Measurements from ENCODE around the gene ETV5. TPM values are rescaled to one million over a fixed set of nuclear protein-coding genes. Genes with fewer than 3 reads are reported as not detected.

The ETV5 gene
- total and polyA plus RNA-seq, 2 of the 4 experiments (the other 2 are of a cell fraction), result 15.7 to 20.1 TPM

GRCh38 chr3:186121278-186121677 lies 12.4 kb upstream of the ETV5 start:
- no peak for TF ChIP-seq MAFK (IDR thresholded peaks at IDR 0.05; ENCODE audit: low read depth, low read length)
- TF ChIP-seq CHD1 (IDR thresholded peaks at IDR 0.05; ENCODE audit: low read depth, low read length), result no peak
- no peak for TF ChIP-seq CEBPB (IDR thresholded peaks at IDR 0.05; ENCODE audit: low read depth, low read length)
- no peak for TF ChIP-seq RFX5 (IDR thresholded peaks at IDR 0.05; ENCODE audit: low read depth, low read length)
- TF ChIP-seq, protein P1, sequence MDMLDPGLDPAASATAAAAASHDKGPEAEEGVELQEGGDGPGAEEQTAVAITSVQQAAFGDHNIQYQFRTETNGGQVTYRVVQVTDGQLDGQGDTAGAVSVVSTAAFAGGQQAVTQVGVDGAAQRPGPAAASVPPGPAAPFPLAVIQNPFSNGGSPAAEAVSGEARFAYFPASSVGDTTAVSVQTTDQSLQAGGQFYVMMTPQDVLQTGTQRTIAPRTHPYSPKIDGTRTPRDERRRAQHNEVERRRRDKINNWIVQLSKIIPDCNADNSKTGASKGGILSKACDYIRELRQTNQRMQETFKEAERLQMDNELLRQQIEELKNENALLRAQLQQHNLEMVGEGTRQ (IDR thresholded peaks at IDR 0.05; ENCODE audit: low read depth, low read length), result peak; percentile 52
- TF ChIP-seq BHLHE40 (IDR thresholded peaks at IDR 0.05; ENCODE audit: low read depth, low read length), result no peak
- TF ChIP-seq FOS (IDR thresholded peaks at IDR 0.05; ENCODE audit: low read depth, low read length), result no peak
- TF ChIP-seq, protein P2, sequence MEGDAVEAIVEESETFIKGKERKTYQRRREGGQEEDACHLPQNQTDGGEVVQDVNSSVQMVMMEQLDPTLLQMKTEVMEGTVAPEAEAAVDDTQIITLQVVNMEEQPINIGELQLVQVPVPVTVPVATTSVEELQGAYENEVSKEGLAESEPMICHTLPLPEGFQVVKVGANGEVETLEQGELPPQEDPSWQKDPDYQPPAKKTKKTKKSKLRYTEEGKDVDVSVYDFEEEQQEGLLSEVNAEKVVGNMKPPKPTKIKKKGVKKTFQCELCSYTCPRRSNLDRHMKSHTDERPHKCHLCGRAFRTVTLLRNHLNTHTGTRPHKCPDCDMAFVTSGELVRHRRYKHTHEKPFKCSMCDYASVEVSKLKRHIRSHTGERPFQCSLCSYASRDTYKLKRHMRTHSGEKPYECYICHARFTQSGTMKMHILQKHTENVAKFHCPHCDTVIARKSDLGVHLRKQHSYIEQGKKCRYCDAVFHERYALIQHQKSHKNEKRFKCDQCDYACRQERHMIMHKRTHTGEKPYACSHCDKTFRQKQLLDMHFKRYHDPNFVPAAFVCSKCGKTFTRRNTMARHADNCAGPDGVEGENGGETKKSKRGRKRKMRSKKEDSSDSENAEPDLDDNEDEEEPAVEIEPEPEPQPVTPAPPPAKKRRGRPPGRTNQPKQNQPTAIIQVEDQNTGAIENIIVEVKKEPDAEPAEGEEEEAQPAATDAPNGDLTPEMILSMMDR (conservative IDR thresholded peaks at IDR 0.05; ENCODE audit: low read depth, low read length), result no peak
- Histone ChIP-seq H3K14ac (replicated peaks; ENCODE audit: low read depth, low read length) (no peak overlapping the region), H2BK5ac (ENCODE audit: low read depth, low read length, poor library complexity, severe bottlenecking) (no peak overlapping the region), H3K4me2 (ENCODE audit: low read depth, low read length) (no peak overlapping the region), H3K9me1 (ENCODE audit: insufficient read depth, low read length) (no peaks in the 10 kb centered on the region), H3K36me3 (ENCODE audit: control insufficient read depth, insufficient read depth, low read length) (no peaks in the 10 kb centered on the region), H3K9ac (ENCODE audit: low read depth, low read length) (no peak overlapping the region), H3K27ac (ENCODE audit: insufficient read depth, low read length) (no peak overlapping the region), H3K23ac (ENCODE audit: low read depth, low read length) (no peak overlapping the region), H4K8ac (ENCODE audit: low read depth in 2 of 2, low read length in 2 of 2) (no peak overlapping the region), H3K4me1 (ENCODE audit: control insufficient read depth, insufficient read depth, low read length) (no peaks in the 10 kb centered on the region), H3K56ac (ENCODE audit: extremely low read depth, insufficient read depth, low read length) (no peak overlapping the region), H3K27me3 (ENCODE audit: control insufficient read depth, insufficient read depth, low read length) (peaks cover 38% of the 10 kb centered on the region), H3K18ac (ENCODE audit: low read depth, low read length) (no peak overlapping the region), H2BK20ac (ENCODE audit: low read depth, low read length) (no peak overlapping the region), H4K20me1 (ENCODE audit: insufficient read depth, low read length) (no peaks in the 10 kb centered on the region), H3K4ac (ENCODE audit: low read depth, low read length) (no peak overlapping the region), H2AK5ac (ENCODE audit: low read depth, low read length) (no peak overlapping the region), H4K91ac (ENCODE audit: insufficient read depth, low read depth, low read length) (no peak overlapping the region), H2AK9ac (replicated peaks; ENCODE audit: low read depth, low read length, poor library complexity) (no peak overlapping the region), H2AFZ (replicated peaks; ENCODE audit: low read length, poor library complexity) (no peak overlapping the region), H4K5ac (ENCODE audit: low read depth, low read length) (no peak overlapping the region), H3K79me1 (ENCODE audit: low read depth in 1 of 2, low read length in 2 of 2) (no peaks in the 10 kb centered on the region), H3K9me3 (ENCODE audit: control insufficient read depth, insufficient read depth, low read length) (no peaks in the 10 kb centered on the region), H3K4me3 (ENCODE audit: insufficient read depth, low read depth, low read length) (no peak overlapping the region), H2BK120ac (ENCODE audit: low read depth, low read length) (no peak overlapping the region), H2BK15ac (ENCODE audit: low read depth, low read length) (no peak overlapping the region)
- ChIA-PET POLR2A (ENCODE audit: unreplicated experiment) (no interaction called here), CTCF (no interaction called here)
- dilution Hi-C loops (cut with HindIII; ENCODE audit: low sequenced_read_pairs, unreplicated experiment), result no loop called here
- DNase-seq, result no peak
- ATAC-seq (ENCODE audit: low read depth), result no peak
- WGBS, 2 experiments (ENCODE audit: extremely low coverage in 2 of 2, insufficient read length in 1 of 2), result no CpG with 5 or more reads among the region's 6 CpGs
- BruUV-seq (replicated peaks), result no TSS peak
- in situ Hi-C loops (cut with MboI; ENCODE audit: low sequenced_read_pairs), result no loop called here
- intact Hi-C loops (cut with micrococcal nuclease), result no loop called here

Data from IMR-90 (cell line).